Measurements from ENCODE around the gene SH3D19.

SH3D19 gene

GRCh38 chr4:151259752-151260151 is 65.7 kb downstream of the SH3D19 start:
- TF ChIP-seq CTCF (IDR thresholded peaks at IDR 0.05), result no peak

GRCh38 chr4:151257704-151258103 is 67.7 kb downstream of the SH3D19 start:
- no peak for TF ChIP-seq CTCF (IDR thresholded peaks at IDR 0.05)

DNA sequence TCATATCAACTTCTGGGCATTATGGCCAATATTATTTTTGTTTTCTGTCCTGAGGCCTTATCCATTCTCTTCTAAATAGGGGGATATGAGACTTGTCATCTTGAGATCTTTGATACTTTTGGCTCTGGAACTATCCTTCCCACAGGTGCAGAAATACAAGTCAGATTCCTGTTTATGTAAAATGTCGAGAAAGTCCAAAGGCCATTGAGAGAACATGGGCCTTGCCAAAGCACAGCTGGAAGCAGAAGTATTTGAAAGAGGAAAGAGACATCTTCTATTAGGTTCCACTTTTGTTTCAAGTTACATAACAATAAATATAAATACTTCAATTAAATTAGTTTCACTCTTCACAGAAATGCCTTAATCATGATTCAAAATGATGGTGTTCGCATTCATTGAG is 69.3 kb downstream of the SH3D19 start:
- TF ChIP-seq CTCF (IDR thresholded peaks at IDR 0.05), result no peak

DNA sequence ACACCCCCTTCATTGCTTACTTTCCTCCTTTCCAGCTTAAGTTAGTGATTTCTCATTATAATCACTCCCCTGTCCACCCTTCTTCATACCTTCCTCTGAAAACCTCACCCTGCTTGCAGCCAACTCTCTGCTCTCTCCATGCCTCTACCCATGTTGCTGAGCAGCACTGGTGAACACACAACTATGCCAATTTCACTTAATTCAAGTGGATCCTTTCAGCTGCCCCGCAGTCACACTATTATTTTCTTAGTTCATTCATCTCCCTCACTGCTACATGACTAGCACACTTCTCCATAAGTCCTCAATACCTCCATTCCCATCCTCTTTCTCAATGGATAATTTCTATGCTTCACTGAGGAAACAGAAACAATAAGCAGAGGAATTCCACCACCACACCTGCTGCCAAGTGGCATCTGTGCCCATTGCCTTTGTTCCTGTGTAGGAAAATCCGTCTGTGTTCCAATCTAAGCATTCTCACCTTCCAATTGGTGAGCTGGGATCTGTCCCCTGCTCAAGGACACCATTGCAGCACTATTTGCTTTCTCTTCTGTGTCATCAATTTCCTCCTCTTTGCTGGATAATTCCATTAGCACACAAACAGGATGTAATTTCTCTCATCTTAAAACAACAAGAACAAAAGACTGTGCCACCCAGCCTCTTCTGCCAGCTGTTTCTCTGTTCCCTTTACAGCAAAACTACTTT is 73.7 kb downstream of the SH3D19 start:
- no peak for TF ChIP-seq CTCF (IDR thresholded peaks at IDR 0.05)

DNA sequence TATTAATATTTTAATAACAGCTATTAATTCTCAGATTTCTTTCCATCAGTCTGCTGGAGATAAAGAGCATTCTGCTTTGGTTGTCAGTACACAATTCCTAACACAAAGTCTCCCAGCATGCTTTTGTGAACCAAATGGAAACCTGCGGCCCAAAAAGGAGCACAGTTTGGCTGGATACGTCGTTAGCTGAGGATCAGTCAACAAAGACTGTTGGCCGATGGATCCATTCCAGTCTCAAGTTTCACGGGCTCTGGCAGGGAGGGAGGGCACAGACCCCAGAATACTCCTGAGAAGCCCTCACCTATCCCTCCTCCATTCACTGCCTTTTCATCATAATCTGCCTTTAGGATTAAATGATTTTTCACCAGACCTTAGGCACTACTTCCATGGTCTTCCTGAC is 74.7 kb downstream of the SH3D19 start:
- no peak for TF ChIP-seq CTCF (IDR thresholded peaks at IDR 0.05)

DNA sequence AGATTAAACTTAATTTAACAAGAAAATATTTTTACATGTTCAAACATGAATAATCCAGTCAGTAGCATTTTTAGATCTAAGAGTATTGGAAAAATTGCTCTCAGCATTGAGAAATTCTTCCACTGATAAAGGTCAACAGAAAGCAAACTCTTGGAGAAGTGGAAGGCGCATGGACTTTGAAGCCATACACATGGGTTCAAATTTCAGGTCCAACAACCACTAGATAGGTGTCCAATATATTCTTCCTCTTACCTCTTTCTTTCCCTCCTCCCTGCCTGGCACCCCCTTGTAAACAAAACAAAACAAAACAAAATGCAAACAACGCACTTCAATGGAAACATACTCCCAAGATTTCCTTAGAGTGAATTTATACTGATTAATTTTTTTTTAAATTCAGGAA is 76.9 kb downstream of the SH3D19 start:
- no peak for TF ChIP-seq CTCF (IDR thresholded peaks at IDR 0.05)

GRCh38 chr4:151247395-151247794 is 78.0 kb downstream of the SH3D19 start:
- no peak for TF ChIP-seq CTCF (IDR thresholded peaks at IDR 0.05)

GRCh38 chr4:151246742-151247141 is 78.7 kb downstream of the SH3D19 start:
- TF ChIP-seq CTCF (IDR thresholded peaks at IDR 0.05), result no peak
